HG02973 (cell line): Measurements from ENCODE around the gene XAB2.

Experiments used
- ATAC-seq: cut with Tn5 transposase; IDR thresholded peaks from one replicate; pipeline ENCODE4 v1.9.1; 2021; ENCODE audit warnings: moderate library complexity; ENCODE audit not compliant: unreplicated experiment

The XAB2 gene

DNA sequence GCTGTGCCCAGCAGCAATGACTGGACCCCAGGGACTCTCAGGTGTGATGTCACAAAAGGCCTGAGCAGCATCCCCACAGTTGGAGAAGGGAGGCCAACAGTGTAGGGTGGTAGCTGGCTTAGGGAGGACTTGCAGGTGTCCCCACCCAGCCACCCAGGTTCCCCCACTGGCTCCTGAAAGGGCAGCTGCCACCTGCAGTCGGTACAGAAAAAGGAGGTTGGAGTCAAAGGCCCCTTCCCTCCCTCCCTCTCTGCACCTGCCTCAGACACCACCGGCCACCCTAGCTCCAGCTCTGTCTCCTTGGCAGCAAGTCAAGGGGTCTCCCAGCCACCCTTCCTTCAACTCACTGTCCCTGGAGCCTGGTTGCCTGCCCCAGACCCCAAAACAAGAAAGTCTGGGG is 4.4 kb upstream of the XAB2 start, which contains the start of gene PCP2:
PCP2 (minus strand) TSS at position 22 of the 400 bp plus-strand sequence. CDS start 262 bp downstream, outside the sequence.
- no peak for ATAC-seq

DNA sequence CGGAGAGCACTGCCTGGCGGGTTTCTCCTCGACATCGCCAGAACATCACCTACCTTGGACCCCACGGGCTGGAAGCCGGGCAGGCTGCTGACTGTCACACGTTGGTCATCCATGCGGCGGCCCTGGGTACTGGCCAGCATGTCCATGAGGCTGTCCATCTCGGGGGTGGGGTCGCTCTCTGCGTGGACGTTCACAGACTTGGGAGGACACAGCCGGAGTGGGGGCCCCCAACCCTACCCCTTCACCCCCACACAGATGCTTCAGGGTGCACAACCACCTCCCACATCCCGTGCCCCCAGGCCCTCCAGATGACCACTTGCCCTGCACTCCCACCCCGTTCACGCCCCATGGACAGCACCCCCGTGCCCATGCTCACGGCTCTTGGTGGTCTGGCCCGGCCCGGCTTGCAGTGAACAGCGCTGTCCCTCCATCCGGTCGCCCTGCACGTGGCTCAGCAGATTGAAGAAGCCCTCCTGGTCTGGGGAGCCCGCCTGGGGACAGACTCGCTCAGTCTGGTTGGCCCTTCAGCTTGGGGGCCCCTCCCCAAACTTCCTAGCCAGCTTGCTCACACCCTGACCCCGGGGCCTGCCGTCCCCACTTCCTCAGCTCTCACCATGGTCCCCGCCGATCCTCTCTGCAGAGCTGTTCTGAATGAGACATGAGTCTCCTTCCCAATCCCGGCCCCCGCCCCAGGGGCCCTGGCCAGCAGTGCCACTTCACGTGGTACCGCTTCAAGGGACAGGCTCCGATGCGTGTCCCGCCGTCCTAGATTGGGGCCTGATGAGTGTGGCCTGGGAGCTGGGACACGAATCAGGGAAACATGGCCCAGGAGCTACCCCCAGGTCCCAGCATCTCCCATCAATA is 3.2 kb upstream of the XAB2 start:
- ATAC-seq: no peak

DNA sequence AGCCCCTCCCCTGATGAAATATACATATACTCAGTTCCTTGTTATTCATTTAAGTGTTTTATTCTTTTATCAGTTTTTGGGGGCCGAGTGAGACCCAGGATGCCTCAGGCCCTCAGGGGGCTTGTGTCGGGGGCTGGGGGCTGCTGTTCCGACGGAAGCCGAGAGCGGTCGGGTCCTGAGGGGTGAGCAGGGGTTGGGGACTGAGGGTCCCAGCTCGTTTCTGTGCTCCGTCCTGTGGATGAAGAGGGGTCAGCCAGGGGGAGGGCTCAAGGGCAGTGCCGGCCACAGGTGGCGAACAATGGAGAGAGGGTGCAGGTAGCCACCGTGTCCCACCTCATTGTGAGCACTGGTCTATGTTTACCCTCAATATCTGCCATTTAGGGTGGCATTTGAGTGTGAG is 2.2 kb upstream of the XAB2 start:
- ATAC-seq: no peak

DNA sequence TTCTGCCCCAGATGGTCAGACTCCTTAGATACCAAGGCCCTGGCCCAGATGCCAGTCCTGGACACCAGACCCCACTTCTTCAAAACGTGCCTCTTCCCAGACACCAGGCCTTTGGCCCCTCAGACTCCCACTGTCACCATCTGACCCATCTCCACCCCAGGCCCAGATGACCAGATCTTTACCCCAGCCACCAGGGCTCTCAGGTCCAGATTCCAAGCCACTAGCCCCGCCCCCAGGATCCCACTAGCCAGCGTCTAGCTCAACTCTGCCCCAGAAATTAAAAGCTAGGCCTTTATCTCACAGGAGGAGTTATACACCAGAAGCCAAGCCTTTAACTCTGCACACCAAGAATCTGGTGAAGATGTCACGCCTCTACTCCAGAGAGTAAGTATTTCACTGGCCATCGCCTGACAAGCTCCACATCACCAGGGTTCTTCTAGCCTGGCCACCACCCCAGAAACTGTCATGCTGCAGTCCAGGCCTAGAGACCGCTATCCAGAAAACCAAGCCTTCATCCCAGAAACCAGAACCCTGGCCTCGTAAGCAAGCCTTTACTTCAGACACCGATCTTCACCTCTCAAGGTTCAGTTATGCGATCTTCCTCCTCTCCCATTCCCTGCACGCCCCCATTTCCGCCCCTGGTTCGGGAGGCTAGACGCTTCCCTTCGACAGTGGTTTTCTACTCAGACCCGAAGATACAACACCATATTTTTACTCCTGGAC is 595 bp downstream of the XAB2 start:
- no peak for ATAC-seq

DNA sequence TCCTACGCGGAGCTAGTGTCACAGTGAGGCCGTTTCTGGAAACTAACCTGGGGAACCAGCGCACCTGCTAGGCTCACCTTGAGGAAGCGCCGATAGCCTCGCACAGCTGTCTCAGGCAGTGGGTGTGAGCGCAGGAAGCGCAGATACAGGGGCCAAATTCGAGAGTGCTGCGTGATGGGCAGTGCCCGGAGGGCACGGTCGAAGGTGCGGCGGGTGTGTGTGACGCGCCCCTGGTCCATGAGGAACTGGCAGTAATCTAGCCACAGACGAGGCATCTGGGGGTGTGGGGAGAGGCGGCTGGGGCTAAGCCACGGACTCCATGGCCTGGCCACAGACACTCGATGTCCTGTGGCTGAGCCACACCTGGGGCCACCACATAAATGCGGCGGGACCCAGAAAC is 2.2 kb downstream of the XAB2 start:
- ATAC-seq: no peak

DNA sequence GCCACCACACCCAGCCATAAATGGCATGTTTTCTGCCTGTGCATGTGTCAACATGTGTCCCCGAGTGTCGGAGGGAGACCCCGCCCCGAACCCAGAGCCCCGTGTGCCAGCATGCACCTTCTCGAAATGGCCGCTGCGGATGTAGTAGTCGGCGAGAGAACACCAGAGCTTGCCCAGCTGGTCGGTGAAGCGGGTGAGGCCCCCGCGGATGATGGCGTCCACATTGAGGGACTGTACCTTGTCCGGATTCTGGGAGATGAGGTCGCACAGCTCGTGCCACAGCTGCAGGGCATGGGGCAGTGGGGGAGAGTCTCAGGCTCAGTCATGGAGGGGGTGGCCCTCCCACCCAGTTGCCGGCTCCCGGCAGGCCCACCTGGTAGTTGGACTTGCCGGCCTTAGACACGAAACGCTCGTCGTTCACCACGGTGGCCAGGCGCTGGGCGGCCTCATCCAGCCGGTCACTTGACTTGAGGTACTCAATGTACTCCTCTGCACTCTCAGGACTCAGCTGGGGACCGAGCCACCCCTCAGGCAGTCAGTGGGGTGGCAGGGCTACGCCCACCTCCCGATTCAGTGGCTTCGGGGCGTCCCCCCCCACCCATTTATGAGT is 3.5 kb downstream of the XAB2 start:
- no peak for ATAC-seq

DNA sequence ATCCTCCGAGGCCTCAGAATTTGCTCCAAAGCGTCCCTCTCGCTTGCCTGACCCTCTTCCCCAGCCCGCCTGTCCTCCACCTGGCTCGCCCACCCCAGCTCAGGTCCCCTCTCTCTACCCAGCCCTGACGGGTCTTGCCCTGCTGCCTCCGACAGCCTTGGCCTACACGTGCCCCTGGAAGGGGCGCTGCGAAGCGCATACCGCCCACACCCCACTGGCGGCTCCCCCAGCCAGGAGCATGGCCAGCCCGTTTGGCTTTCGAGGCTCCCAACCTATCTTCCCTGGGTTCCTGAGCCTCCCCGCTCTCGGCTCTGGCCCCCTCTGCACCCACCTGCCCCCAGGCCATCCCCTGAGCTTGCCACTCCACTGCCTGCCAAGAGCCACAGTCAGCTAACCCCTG is 4.5 kb downstream of the XAB2 start:
- ATAC-seq: no peak

DNA sequence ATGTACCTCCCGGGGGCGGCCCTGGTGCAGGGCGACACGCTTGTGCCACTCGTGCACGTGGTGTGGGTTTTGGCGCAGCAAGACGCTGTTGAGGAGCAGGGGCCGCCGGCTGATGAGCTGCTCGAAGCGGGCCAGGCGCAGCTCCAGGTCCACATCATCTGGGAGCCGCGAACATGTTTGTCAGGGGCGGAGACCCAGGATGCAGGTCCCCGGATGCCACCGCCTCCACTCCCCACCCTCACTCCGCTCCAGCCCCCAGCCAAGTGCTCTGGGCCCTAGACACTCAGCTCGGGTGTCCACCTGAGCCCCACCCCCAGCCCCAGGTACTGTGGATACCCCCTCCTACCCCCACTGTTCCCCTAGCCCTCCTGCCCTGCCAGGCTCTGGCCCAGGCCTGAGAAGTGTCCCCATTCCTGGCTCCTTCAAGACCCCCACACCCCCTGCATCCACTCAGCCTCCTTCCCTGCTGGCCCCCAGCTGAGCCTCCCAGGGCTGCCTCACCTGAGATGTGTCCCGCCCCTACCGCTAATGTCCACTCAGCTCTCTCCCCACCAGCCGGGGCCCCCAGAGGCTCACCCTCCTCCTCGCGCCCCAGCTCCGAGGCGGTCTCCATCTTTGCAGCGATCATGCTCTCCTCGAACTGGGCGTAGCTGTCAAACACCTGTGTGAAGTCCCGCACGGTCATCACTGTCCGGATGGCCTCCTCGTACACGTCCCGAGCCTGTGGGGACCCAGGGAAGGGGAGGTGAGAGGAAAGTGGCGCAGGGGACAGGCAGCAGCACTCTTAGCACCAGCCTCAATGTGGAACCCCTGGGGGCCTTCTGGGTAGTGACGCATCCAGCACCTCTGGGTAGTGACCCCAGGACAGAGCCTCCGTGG is 5.4 kb downstream of the XAB2 start:
- no peak for ATAC-seq

DNA sequence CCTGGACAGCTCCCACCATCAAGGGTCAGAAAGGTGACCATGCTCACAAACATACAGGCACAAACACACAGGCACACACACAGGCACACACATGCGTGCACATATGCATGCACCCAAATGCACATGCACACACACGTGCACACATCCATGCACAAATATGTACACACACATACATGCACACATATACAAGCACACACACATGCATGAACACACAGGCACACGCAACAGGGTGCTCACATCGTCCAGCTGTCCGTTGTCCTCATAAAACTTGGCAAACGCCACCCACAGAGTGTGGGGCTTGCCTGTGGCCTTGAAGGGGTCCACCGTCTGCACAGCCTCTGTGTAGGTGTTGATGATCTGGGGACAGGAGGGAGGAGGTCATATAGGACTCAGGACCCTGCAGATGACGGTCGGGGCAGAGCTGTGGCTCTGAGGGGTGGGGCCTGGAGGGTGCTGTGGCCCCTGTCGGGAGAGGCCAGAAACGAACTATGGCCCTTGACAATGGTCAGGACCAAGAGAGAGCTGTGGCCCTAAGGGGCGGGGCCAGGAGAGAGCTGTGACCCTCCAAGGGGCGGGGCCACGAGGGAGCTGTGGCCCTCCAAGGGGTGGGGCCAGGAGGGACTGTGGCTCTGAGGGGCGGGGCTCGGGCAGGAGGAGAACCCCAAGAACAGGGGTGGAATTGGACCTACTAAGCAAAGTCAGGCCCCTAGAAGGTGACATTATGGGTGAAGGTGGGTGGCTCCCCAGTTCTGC is 6.2 kb downstream of the XAB2 start:
- no peak for ATAC-seq

DNA sequence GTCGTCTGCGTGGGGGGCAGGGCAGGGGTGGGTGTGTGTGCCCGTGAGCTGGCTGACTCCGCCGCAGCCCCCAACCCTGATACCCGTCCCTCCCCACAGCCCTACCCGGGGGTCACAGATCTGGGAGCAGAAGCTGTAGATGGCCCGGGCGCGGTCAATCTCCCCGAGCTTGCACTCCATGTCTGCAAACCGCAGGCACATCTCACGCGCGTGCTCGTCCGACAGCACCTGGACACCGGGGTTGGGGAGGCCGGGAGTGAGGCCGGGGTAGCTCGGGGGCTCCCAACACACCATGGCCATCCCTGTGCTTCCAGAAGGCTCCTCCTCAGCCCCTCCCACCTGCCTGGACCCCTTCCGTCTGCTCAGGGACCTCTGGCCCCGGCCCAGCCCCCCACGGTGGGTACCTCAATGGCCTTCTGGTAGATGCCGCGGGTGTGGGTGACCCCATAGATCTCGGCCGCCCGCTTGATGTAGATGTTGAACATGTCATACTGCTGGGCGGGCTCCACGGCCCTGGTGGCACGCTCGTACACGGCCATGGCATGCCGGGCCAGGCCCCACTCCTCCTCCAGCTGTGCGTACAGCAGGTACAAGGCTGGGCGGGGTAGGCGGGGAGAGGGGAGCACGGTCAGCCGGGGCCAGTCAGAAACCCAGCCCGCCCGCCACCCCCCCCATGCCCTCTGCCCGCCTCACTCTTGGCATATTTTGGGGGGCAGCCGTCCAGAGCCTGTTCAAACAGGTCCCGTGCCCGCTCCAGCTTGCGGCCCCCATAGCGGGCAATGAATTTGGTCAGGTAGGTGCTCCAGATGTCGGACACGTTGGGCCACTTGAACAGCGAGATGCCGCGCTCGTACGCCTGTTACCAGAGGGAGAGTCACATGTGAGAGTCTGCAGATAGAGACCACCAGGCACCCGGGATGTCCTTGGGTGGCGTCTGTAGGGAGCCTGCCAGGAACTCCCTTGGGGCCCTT is 8.6 kb downstream of the XAB2 start:
- no peak for ATAC-seq

DNA sequence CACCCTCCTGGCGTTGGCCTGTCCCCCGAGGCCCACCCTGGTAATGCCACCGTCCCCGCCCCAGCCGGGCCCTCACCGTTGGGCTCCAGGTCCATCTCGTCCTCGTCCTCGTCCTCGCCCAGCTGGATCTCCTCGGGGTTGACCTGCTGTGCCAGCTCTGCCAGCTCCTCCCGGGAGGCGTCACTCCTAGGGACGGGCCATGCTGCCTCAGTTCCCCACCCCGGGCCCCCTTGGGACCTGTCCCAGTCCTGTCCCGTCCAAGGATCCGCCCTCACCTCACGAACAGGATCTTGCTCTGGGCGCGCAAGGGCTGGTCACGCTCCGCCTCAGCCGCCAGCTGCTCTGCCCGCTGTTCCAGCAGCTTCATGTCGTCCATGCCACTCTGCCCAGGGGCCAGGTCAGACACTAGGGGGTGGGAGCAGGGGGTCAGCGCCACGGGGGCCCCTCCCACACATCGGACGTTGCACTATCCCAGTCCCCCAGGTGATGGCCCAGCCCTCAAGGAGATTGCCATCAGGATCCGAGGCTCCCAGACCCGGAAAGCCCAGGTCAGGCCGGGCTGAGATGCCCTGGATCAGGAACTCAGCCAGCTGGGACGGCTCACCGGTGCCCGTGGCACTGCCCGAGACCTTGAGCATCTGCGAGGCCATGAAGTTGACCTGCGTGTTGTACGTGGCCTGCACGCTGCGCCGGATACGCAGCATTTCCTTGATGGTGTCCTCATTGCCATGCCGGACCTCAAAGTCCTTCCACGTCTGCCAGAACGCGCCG is 9.5 kb downstream of the XAB2 start:
- ATAC-seq: no peak

DNA sequence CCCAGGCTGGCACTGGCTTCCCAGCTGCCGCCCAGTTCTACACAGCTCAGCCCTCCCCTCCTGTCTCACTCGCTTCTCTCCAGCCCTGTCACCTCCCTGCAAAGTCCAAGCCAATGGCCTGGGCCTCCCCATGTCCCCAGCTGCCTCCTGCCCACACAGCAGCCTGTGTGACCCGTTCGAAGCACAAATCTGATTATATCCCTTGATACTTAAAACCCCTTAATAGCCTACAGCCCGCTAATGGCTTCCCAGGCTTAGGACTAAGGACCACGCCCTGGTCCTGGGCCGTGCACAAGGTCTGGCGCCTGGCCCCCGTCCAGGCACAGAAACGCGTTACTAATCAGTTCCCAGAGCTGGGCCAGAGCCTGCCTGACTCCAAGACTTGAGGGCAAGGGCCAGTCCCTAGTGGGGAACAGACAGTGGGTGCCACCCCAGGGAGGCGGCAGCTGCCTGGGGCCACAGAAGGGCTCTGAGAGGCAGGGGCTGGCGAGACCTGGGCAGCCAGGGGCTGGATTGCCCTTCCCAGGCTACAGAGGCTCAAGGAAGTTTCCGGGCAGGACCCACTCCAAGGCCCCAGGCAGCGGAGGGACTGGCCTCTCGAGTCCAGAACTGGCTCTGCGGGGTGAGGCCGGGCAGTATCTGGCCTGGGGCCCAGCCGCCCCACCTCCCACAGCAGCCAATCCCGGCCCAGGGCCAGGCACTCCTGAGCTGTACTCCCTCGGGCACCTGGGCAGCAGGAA is 10.4 kb downstream of the XAB2 start:
- ATAC-seq: no peak

DNA sequence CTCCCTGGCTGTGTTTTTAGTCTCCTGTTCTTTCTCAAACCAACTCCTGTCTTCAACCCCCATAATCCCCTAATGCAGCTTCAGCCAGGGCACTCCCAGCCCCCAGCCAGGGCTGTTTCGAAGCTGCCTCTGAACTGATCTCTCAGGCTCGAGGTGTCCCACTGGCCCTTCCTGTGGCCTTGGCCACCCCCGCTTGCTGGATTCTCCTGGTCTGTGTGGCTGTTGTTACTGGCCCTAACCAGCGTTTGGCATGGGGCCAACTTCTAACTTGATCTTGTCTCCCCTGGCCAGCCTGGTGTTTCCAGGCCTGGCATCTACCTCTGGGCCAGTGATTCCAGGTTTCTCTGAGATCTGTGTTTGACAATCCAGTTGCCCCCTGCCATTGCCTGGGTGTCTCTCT is 11.0 kb downstream of the XAB2 start:
- ATAC-seq: no peak

DNA sequence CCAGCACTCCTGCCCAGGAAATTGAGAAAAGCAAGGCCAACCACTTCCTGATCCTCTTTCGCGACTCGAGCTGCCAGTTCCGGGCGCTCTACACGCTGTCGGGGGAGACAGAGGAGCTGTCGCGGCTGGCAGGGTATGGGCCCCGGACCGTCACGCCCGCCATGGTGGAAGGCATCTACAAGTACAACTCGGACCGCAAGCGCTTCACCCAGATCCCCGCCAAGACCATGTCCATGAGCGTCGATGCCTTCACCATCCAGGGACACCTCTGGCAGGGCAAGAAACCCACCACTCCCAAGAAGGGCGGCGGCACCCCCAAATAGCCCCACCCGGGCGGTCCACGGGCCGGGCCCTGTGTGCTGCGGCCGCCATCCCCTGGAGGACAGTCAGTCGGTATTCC is 11.6 kb downstream of the XAB2 start:
- ATAC-seq: no peak

DNA sequence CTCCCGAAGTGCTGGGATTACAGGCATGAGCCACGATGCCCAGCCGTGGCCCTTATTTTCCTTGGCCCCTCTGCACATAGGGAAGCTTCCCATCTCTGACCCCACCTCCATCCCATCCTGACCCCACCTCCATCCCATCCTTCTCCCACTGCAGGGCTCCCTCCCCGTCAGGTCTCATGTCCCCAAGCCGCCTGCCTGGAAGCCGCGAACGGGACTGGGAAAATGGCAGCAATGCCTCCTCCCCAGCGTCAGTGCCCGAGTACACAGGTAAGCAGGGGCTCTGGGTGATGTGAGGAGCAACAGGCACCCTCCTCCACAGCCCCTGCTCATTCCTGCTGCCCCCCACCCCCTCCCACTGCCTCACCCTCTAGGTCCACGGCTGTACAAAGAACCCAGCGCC is 12.2 kb downstream of the XAB2 start:
- no peak for ATAC-seq

DNA sequence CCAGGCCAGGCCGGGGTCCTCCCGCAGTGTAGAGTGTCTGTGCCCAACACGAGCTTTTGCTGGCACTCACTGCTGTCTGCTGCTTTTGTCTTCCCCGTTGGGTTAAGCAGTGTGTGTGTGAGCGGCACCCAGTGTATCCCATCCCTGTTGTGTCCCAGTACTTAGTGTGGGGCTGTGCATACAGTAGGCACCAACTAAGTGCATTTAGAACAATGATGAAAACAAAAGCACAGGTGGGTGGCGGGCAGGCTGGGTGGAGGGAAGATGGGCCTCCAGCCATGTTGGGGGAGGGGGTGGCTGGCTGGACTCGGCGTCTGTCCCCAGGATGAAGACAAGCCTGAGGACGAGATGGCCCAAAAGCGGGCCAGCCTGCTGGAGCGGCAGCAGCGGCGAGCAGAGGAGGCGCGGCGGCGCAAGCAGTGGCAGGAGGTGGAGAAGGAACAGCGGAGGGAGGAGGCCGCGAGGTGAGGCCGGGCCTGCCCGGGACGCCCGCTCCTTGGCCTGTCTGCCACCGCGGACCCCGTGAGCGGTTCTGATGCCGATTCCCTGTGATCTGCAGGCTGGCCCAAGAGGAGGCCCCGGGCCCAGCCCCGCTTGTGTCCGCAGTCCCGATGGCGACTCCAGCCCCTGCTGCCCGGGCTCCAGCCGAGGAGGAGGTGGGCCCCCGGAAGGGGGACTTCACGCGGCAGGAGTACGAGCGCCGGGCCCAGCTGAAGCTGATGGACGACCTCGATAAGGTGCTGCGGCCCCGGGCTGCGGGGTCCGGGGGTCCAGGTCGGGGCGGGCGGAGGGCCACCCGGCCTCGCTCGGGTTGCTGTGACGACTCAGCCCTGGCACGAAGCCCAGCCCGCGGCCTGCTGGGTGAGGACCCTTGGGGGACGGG is 14.2 kb downstream of the XAB2 start:
- ATAC-seq: no peak
